DMS79 treated with DMSO at 0.1 percent for 48 hours (cell line): Measurements from ENCODE around the gene POU5F2.

Experiments
- DNase-seq: peaks from one replicate; lab custom pipeline; 2025; lab: John Stamatoyannopoulos, UW

Gene POU5F2

GRCh38 chr5:93741136-93741811 lies at the start of gene POU5F2:
Gene POU5F2, minus strand, starts transcription at chr5:93741600. Its CDS starts 37 bp downstream, at chr5:93741563.
- DNase-seq = no peak

- no peak for DNase-seq
Measured at GRCh38 chr5:93790401-93790800, 49.0 kb upstream of the POU5F2 start.

GRCh38 chr5:93789173-93790067 lies 48.0 kb upstream of the POU5F2 start:
- DNase-seq = no peak

- DNase-seq = no peak
Measured at GRCh38 chr5:93787598-93787997, 46.2 kb upstream of the POU5F2 start.

- DNase-seq = no peak
Measured at GRCh38 chr5:93785475-93785874, 44.1 kb upstream of the POU5F2 start.

GRCh38 chr5:93782978-93783377 lies 41.6 kb upstream of the POU5F2 start:
- DNase-seq = no peak

- no peak for DNase-seq
Measured at GRCh38 chr5:93777620-93778019, 36.2 kb upstream of the POU5F2 start.

- no peak for DNase-seq
Measured at GRCh38 chr5:93756372-93756771, 15.0 kb upstream of the POU5F2 start.

- DNase-seq = no peak
Measured at GRCh38 chr5:93755716-93756115, 14.3 kb upstream of the POU5F2 start.

- DNase-seq = no peak
Measured at GRCh38 chr5:93748875-93749397, 7.5 kb upstream of the POU5F2 start.

GRCh38 chr5:93746406-93747056 lies 5.1 kb upstream of the POU5F2 start:
- DNase-seq = no peak

GRCh38 chr5:93736284-93736683 lies 5.1 kb downstream of the POU5F2 start:
- no peak for DNase-seq

- DNase-seq = no peak
Measured at GRCh38 chr5:93735378-93735777, 6.0 kb downstream of the POU5F2 start.

GRCh38 chr5:93731987-93732386 lies 9.4 kb downstream of the POU5F2 start:
- no peak for DNase-seq

- no peak for DNase-seq
Measured at GRCh38 chr5:93726595-93726994, 14.8 kb downstream of the POU5F2 start.

- no peak for DNase-seq
Measured at GRCh38 chr5:93724791-93725190, 16.6 kb downstream of the POU5F2 start.

- DNase-seq = no peak
Measured at GRCh38 chr5:93723681-93724080, 17.7 kb downstream of the POU5F2 start.

- peak; percentile 24 for DNase-seq
Measured at GRCh38 chr5:93723005-93723404, 18.4 kb downstream of the POU5F2 start.

- DNase-seq = no peak
Measured at GRCh38 chr5:93722588-93722987, 18.8 kb downstream of the POU5F2 start.

- DNase-seq = no peak
Measured at GRCh38 chr5:93721511-93721910, 19.9 kb downstream of the POU5F2 start.

GRCh38 chr5:93721071-93721470 lies 20.3 kb downstream of the POU5F2 start:
- no peak for DNase-seq

- DNase-seq = peak; percentile 72
Measured at GRCh38 chr5:93717162-93717561, 24.2 kb downstream of the POU5F2 start.

GRCh38 chr5:93716453-93716852 lies 24.9 kb downstream of the POU5F2 start:
- DNase-seq = no peak
